HepG2 (cell line): ENCODE data around the gene CCDC148. TPM values are rescaled to one million over a fixed set of nuclear protein-coding genes. Genes with fewer than 3 reads are reported as not detected.
A peak's percentile ranks its signal among the peaks of the same experiment; 100 is the strongest.

Source experiments
- ASH2L ChIP-seq: fragments of 300-600, 200-600 bp; sonication (generic); IDR thresholded peaks from 2 replicates; pipeline ENCODE4 v1.7.0; 2017; ENCODE audit warnings: low read depth, mild to moderate bottlenecking, moderate library complexity, mixed read lengths, low read length; ENCODE audit not compliant: insufficient read length
- ATM ChIP-seq: fragments of 450-650 bp; IDR thresholded peaks from 2 replicates; pipeline ENCODE4 v1.7.1; 2017; ENCODE audit warnings: mild to moderate bottlenecking, borderline replicate concordance
- BRD4 ChIP-seq: sonication (generic); formaldehyde crosslinking; IDR thresholded peaks from 2 replicates; pipeline ENCODE4 v1.4.0; 2020; ENCODE audit warnings: missing genetic modification reagents
- FLYWCH1 ChIP-seq: sonication (generic); formaldehyde crosslinking; IDR thresholded peaks from 2 replicates; pipeline ENCODE4 v1.8.1; 2023; ENCODE audit warnings: mild to moderate bottlenecking, missing genetic modification reagents
- HNF4G ChIP-seq, 2 experiments: sonication (generic) in 1 of 2; formaldehyde crosslinking in 1 of 2; IDR thresholded peaks; 2 replicates each; pipeline versions ENCODE4 v1.4.0 to v1.6.1; 2011 to 2020; ENCODE audit warnings: borderline replicate concordance in 2 of 2, low read depth in 2 of 2, mild to moderate bottlenecking in 2 of 2, low read length in 1 of 2, missing genetic modification reagents in 1 of 2, moderate library complexity in 1 of 2
- HNRNPL ChIP-seq: fragments of 200-400 bp; formaldehyde crosslinking; IDR thresholded peaks from 2 replicates; pipeline ENCODE4 v1.6.1; 2017; ENCODE audit warnings: mild to moderate bottlenecking, low read depth, low read length
- MIXL1 ChIP-seq: IDR thresholded peaks from 2 replicates; pipeline ENCODE4 v1.6.1; 2016
- SALL2 ChIP-seq: sonication (generic); formaldehyde crosslinking; IDR thresholded peaks from 2 replicates; pipeline ENCODE4 v1.8.1; 2023; ENCODE audit warnings: mild to moderate bottlenecking, missing genetic modification reagents, inconsistent platforms
- STAG1 ChIP-seq: sonication (generic); formaldehyde crosslinking; IDR thresholded peaks from 2 replicates; pipeline ENCODE4 v1.4.0; 2020; ENCODE audit warnings: missing genetic modification reagents
- SUZ12 ChIP-seq: fragments of 150-350 bp; IDR thresholded peaks from 2 replicates; pipeline ENCODE4 v1.6.1; 2014; ENCODE audit warnings: low read depth, low read length
- ZMYM3 ChIP-seq: sonication (generic); formaldehyde crosslinking; IDR thresholded peaks from 2 replicates; pipeline ENCODE4 v1.5.1; 2020; ENCODE audit warnings: mild to moderate bottlenecking, missing genetic modification reagents
- ZNF747 ChIP-seq: sonication (generic); formaldehyde crosslinking; IDR thresholded peaks from 2 replicates; pipeline ENCODE4 v1.8.1; 2023; ENCODE audit warnings: missing genetic modification reagents, mild to moderate bottlenecking, borderline replicate concordance
- ZSCAN20 ChIP-seq: sonication (generic); formaldehyde crosslinking; IDR thresholded peaks from 2 replicates; pipeline ENCODE4 v1.4.0; 2020; ENCODE audit warnings: missing genetic modification reagents, mild to moderate bottlenecking, borderline replicate concordance
- polyA plus RNA-seq, 8 experiments: library from polyadenylated mRNA; depleted of rRNA in 3 of 8; stranded (reverse) in 7 of 8; unstranded in 1 of 8; fragments of >200 nt; fragmentation: Illumina TruSeq in 4 of 8; extraction: Trizol in 4 of 8; gene quantifications; 2 replicates each; pipeline versions ENCODE4 v1.2.1 to v1.2.3, GENCODE V29; 2011 to 2016; ENCODE audit warnings: low read depth in 4 of 8, missing spikeins in 1 of 8, mixed read lengths in 1 of 8; ENCODE audit not compliant: insufficient read depth in 1 of 8
- total RNA-seq, 5 experiments: library from RNA; depleted of rRNA; stranded (reverse); fragments of >200 nt; fragmentation: Illumina TruSeq; extraction: Trizol; gene quantifications; 2 replicates each; pipeline ENCODE4 v1.2.3, GENCODE V29; 2016; ENCODE audit warnings: low read depth in 1 of 5
- TF ChIP-seq, protein P1 (sequence below): sonication (generic); formaldehyde crosslinking; IDR thresholded peaks from 2 replicates; pipeline ENCODE4 v1.4.0; 2020; ENCODE audit warnings: missing genetic modification reagents
- TF ChIP-seq, protein P2 (sequence below): IDR thresholded peaks from 2 replicates; pipeline ENCODE4 v1.6.1; 2016; ENCODE audit warnings: missing compliant biosample characterization, missing genetic modification reagents, borderline replicate concordance
- TF ChIP-seq, protein P3 (sequence below): sonication (generic); formaldehyde crosslinking; IDR thresholded peaks from 2 replicates; pipeline ENCODE4 v1.4.0; 2020; ENCODE audit warnings: missing genetic modification reagents, mild to moderate bottlenecking, borderline replicate concordance

The CCDC148 gene
- total and polyA plus RNA-seq, 2 of the 13 experiments (the other 11 are each of a cell fraction or from before 2014, with no cell fraction given): 0.30 to 0.49 TPM

DNA sequence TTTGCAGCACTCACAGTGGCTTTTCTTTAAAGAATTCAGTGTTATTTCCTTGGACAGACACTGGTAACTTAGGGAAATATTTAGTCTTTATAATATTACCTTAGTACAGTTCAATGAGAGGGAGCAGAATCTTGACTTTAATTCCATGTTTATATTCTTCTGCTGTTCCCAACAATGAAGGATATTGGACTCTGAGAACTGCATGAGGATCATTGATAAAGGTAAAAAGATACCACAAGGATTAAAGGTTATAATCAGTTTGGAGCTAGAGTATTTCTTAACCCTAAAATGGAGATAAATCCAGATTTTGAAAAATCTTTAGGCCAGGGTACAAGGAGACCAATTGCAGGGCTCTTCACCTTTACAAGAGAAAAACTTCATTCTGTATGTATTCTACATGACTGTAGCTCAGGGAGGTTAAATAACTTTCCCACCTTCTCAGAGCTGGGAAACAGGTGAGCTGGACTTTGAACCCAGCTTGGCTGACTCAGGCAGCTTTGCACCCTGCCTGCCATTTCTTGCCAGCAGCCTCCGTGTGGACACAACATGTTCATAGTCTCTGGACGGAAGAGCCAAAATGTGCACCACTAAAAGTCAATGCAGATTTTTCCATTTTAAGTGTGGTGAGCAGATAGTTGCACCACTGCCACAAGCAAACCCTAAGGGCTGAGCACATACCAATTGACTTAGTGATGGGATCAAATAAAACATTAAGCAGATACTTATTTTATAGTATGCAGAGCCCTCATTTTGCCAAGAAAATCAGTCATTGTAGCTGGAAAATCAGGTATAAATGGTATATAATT is 328.2 kb downstream of the CCDC148 start (continued):
- TF ChIP-seq HNF4G (IDR thresholded peaks at IDR 0.05; ENCODE audit: borderline replicate concordance, low read depth, low read length) (peak; percentile 96), HNF4G (CRISPR knock-in tag; IDR thresholded peaks at IDR 0.05; ENCODE audit: borderline replicate concordance, low read depth) (peak; percentile 93; the same call in 1 of the 2 replicates), ATM (no peak), BRD4 (CRISPR knock-in tag) (peak; percentile 89), ZSCAN20 (CRISPR knock-in tag) (no peak; the same call in 1 of the 2 replicates), ZMYM3 (CRISPR knock-in tag) (peak; percentile 90), MIXL1 (CRISPR knock-in tag) (peak; percentile 82), HNRNPL (no peak), ASH2L (no peak), SALL2 (CRISPR knock-in tag) (0 out of 2 replicates have a peak, but pooled peaks have one; percentile 44), SUZ12 (no peak), FLYWCH1 (CRISPR knock-in tag) (0 out of 2 replicates have a peak, but pooled peaks have one; percentile 23), ZNF747 (CRISPR knock-in tag) (peak; percentile 79; the same call in 1 of the 2 replicates), STAG1 (CRISPR knock-in tag) (peak; percentile 51)
- TF ChIP-seq, protein P1, sequence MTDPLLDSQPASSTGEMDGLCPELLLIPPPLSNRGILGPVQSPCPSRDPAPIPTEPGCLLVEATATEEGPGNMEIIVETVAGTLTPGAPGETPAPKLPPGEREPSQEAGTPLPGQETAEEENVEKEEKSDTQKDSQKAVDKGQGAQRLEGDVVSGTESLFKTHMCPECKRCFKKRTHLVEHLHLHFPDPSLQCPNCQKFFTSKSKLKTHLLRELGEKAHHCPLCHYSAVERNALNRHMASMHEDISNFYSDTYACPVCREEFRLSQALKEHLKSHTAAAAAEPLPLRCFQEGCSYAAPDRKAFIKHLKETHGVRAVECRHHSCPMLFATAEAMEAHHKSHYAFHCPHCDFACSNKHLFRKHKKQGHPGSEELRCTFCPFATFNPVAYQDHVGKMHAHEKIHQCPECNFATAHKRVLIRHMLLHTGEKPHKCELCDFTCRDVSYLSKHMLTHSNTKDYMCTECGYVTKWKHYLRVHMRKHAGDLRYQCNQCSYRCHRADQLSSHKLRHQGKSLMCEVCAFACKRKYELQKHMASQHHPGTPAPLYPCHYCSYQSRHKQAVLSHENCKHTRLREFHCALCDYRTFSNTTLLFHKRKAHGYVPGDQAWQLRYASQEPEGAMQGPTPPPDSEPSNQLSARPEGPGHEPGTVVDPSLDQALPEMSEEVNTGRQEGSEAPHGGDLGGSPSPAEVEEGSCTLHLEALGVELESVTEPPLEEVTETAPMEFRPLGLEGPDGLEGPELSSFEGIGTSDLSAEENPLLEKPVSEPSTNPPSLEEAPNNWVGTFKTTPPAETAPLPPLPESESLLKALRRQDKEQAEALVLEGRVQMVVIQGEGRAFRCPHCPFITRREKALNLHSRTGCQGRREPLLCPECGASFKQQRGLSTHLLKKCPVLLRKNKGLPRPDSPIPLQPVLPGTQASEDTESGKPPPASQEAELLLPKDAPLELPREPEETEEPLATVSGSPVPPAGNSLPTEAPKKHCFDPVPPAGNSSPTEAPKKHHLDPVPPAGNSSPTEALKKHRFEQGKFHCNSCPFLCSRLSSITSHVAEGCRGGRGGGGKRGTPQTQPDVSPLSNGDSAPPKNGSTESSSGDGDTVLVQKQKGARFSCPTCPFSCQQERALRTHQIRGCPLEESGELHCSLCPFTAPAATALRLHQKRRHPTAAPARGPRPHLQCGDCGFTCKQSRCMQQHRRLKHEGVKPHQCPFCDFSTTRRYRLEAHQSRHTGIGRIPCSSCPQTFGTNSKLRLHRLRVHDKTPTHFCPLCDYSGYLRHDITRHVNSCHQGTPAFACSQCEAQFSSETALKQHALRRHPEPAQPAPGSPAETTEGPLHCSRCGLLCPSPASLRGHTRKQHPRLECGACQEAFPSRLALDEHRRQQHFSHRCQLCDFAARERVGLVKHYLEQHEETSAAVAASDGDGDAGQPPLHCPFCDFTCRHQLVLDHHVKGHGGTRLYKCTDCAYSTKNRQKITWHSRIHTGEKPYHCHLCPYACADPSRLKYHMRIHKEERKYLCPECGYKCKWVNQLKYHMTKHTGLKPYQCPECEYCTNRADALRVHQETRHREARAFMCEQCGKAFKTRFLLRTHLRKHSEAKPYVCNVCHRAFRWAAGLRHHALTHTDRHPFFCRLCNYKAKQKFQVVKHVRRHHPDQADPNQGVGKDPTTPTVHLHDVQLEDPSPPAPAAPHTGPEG (CRISPR knock-in tag): no peak
- TF ChIP-seq, protein P2, sequence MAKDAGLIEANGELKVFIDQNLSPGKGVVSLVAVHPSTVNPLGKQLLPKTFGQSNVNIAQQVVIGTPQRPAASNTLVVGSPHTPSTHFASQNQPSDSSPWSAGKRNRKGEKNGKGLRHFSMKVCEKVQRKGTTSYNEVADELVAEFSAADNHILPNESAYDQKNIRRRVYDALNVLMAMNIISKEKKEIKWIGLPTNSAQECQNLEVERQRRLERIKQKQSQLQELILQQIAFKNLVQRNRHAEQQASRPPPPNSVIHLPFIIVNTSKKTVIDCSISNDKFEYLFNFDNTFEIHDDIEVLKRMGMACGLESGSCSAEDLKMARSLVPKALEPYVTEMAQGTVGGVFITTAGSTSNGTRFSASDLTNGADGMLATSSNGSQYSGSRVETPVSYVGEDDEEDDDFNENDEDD (CRISPR knock-in tag): peak; percentile 55; the same call in 1 of the 2 replicates
- TF ChIP-seq, protein P3, sequence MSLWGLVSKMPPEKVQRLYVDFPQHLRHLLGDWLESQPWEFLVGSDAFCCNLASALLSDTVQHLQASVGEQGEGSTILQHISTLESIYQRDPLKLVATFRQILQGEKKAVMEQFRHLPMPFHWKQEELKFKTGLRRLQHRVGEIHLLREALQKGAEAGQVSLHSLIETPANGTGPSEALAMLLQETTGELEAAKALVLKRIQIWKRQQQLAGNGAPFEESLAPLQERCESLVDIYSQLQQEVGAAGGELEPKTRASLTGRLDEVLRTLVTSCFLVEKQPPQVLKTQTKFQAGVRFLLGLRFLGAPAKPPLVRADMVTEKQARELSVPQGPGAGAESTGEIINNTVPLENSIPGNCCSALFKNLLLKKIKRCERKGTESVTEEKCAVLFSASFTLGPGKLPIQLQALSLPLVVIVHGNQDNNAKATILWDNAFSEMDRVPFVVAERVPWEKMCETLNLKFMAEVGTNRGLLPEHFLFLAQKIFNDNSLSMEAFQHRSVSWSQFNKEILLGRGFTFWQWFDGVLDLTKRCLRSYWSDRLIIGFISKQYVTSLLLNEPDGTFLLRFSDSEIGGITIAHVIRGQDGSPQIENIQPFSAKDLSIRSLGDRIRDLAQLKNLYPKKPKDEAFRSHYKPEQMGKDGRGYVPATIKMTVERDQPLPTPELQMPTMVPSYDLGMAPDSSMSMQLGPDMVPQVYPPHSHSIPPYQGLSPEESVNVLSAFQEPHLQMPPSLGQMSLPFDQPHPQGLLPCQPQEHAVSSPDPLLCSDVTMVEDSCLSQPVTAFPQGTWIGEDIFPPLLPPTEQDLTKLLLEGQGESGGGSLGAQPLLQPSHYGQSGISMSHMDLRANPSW (CRISPR knock-in tag): no peak
